Neural cell (in vitro differentiated cells): ENCODE data around the gene MRC2. TPM values are rescaled to one million over a fixed set of nuclear protein-coding genes. Genes with fewer than 3 reads are reported as not detected.
"Not testable (repeated sequence)": the region's sequence is repeated elsewhere in the genome, so short reads cannot be mapped to it uniquely, and the experiment has no call there.

Experiments
- H2AFZ ChIP-seq: fragments of 200-600, 300-800 bp; sonication (generic), shearing (Covaris generic); 2 replicates; pipeline ENCODE4 v1.6.0; 2014; ENCODE audit warnings: low read depth, mild to moderate bottlenecking, antibody characterized with exemption, low read length, moderate library complexity
- H3F3A ChIP-seq: fragments of 200-600 bp; shearing (Covaris generic); 2 replicates; pipeline ENCODE4 v1.6.1; 2016; ENCODE audit warnings: mild to moderate bottlenecking, moderate library complexity, mixed read lengths, antibody characterized with exemption, low read length; ENCODE audit not compliant: insufficient read depth, poor library complexity, severe bottlenecking
- H3K27ac ChIP-seq: fragments of 200-600, 300-800 bp; sonication (generic), shearing (Covaris generic); 2 replicates; pipeline ENCODE4 v1.5.1; 2014; ENCODE audit warnings: mild to moderate bottlenecking, low read length, moderate library complexity
- H3K27me3 ChIP-seq: fragments of 300-800, 200-600 bp; sonication (generic), shearing (Covaris generic); 2 replicates; pipeline ENCODE4 v1.6.0; 2014; ENCODE audit warnings: mild to moderate bottlenecking, low read depth, low read length, moderate library complexity; ENCODE audit not compliant: insufficient read depth
- H3K36me3 ChIP-seq: fragments of 300-800, 200-600 bp; sonication (generic), shearing (Covaris generic); 2 replicates; pipeline ENCODE4 v1.5.1; 2014; ENCODE audit warnings: mild to moderate bottlenecking, antibody characterized with exemption, low read length, moderate library complexity; ENCODE audit not compliant: insufficient read depth
- H3K4me2 ChIP-seq: fragments of 300-800, 200-600 bp; sonication (generic), shearing (Covaris generic); 2 replicates; pipeline ENCODE4 v1.6.0; 2014; ENCODE audit warnings: mild to moderate bottlenecking, low read length
- H3K4me3 ChIP-seq: fragments of 300-800, 200-600 bp; sonication (generic), shearing (Covaris generic); 2 replicates; pipeline ENCODE4 v1.5.1; 2014; ENCODE audit warnings: mild to moderate bottlenecking, low read length, moderate library complexity
- H3K79me2 ChIP-seq: fragments of 200-600 bp; shearing (Covaris generic); replicated peaks from 2 replicates; pipeline ENCODE4 v1.6.0; 2014; ENCODE audit warnings: mild to moderate bottlenecking, low read length, moderate library complexity; ENCODE audit not compliant: insufficient read depth
- H3K9ac ChIP-seq: fragments of 300-800, 200-600 bp; sonication (generic), shearing (Covaris generic); 2 replicates; pipeline ENCODE4 v1.6.1; 2016; ENCODE audit warnings: mild to moderate bottlenecking, low read length, mixed read lengths
- H3K9me2 ChIP-seq: fragments of 200-600 bp; shearing (Covaris generic); 2 replicates; pipeline ENCODE4 v1.6.1; 2016; ENCODE audit warnings: mild to moderate bottlenecking, low read length, mixed read lengths; ENCODE audit not compliant: insufficient read depth
- H3K9me3 ChIP-seq: fragments of 200-600, 300-800 bp; sonication (generic), shearing (Covaris generic); 2 replicates; pipeline ENCODE4 v1.6.1; 2016; ENCODE audit warnings: mild to moderate bottlenecking, mixed run types, low read length, moderate library complexity, mixed read lengths
- H4K20me1 ChIP-seq: fragments of 200-600 bp; shearing (Covaris generic); 2 replicates; pipeline ENCODE4 v1.6.1; 2016; ENCODE audit warnings: mild to moderate bottlenecking, mixed run types; ENCODE audit not compliant: insufficient read depth
- EP300 ChIP-seq: fragments of 450-650 bp; conservative IDR thresholded peaks from 2 replicates; pipeline ENCODE4 v1.6.1; 2014; ENCODE audit warnings: antibody characterized with exemption, mild to moderate bottlenecking, moderate library complexity; ENCODE audit not compliant: poor library complexity, severe bottlenecking
- EZH2 ChIP-seq: fragments of 200-600, 300-800 bp; shearing (Covaris generic), sonication (generic); IDR thresholded peaks from 2 replicates; pipeline ENCODE4 v1.6.1; 2014; ENCODE audit warnings: antibody characterized with exemption, low read length, borderline replicate concordance, mild to moderate bottlenecking; ENCODE audit not compliant: insufficient read depth, poor library complexity, severe bottlenecking
- MXI1 ChIP-seq: fragments of 450-650 bp; conservative IDR thresholded peaks from 2 replicates; pipeline ENCODE4 v1.6.1; 2014; ENCODE audit warnings: antibody characterized with exemption, mild to moderate bottlenecking; ENCODE audit not compliant: poor library complexity, severe bottlenecking
- POLR2AphosphoS5 ChIP-seq: IDR thresholded peaks from 2 replicates; pipeline ENCODE4 v1.6.1; 2012
- RAD21 ChIP-seq: fragments of 450-650 bp; conservative IDR thresholded peaks from 2 replicates; pipeline ENCODE4 v1.6.1; 2014; ENCODE audit warnings: antibody characterized with exemption, mild to moderate bottlenecking, moderate library complexity
- SMC3 ChIP-seq: fragments of 450-650 bp; conservative IDR thresholded peaks from 2 replicates; pipeline ENCODE4 v1.6.1; 2014; ENCODE audit warnings: antibody characterized with exemption, mild to moderate bottlenecking, moderate library complexity; ENCODE audit not compliant: poor library complexity
- TAF1 ChIP-seq: IDR thresholded peaks from 2 replicates; pipeline ENCODE4 v1.6.1; 2012; ENCODE audit warnings: low read depth
- polyA plus RNA-seq: library from polyadenylated mRNA; depleted of rRNA; stranded (reverse); fragments of >200 nt; gene quantifications from 2 replicates; pipeline ENCODE4 v1.2.3, GENCODE V29; 2014
- TF ChIP-seq, protein P1 (sequence below): IDR thresholded peaks from 2 replicates; pipeline ENCODE4 v1.6.1; 2012; ENCODE audit warnings: borderline replicate concordance
- TF ChIP-seq, protein P2 (sequence below): fragments of 450-650 bp; IDR thresholded peaks from 2 replicates; pipeline ENCODE4 v1.5.1; 2014; ENCODE audit warnings: antibody characterized with exemption, mild to moderate bottlenecking, moderate library complexity; ENCODE audit not compliant: poor library complexity, severe bottlenecking

MRC2 gene
- polyA plus RNA-seq, 1 donor from 2014 or later: 0.36 TPM

DNA sequence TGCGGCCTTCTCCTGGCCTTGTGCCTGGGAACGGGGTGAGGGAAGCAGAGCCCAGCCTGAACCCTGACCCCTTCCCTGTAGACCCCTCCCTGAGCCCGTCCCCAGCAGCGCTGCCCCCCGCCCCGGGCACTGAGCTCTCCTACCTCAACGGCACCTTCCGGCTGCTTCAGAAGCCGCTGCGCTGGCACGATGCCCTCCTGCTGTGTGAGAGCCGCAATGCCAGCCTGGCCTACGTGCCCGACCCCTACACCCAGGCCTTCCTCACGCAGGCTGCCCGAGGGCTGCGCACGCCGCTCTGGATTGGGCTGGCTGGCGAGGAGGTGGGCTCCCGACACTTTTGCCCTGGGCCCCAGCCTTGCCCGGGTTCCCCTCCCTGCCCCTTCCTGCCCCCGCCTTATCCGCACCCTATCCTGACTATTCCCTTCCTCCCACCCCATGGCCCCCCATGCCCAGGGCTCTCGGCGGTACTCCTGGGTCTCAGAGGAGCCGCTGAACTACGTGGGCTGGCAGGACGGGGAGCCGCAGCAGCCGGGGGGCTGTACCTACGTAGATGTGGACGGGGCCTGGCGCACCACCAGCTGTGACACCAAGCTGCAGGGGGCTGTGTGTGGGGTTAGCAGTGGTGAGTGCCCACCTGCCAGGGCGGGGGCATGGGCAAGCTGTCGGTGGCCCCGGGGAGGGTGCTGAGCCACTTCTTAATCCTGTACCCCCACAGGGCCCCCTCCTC, 62.1 kb downstream of the MRC2 start (continued):
- TF ChIP-seq EZH2: no peak
- no peak for TF ChIP-seq EP300

DNA sequence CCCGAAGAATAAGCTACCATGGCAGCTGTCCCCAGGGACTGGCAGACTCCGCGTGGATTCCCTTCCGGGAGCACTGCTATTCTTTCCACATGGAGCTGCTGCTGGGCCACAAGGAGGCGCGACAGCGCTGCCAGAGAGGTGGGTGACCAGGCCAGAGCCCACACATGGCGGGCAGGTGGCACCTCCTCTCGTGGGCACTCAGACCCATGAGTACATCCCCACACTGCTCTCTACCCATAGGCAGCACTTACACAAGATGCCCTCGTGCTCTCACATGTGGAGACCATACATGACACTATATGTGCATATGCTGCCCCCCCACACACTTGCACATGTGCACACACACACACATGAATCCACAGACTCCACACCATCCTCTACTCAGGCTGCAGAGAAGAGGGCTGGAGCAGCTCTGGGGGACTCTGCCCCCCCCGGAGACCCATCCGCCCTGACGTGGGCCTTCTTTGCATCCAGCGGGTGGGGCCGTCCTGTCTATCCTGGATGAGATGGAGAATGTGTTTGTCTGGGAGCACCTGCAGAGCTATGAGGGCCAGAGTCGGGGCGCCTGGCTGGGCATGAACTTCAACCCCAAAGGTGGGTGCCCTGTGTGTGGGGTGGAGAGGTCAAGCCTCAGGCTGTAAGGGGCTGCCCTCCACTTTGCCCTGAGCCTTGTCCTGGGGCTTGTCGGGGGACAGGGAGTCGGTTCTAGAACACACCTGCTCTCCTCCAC, 62.9 kb downstream of the MRC2 start:
- H3K9me3 ChIP-seq: no peaks in the 10 kb centered on the region
- no peaks in the 10 kb centered on the region for H3K36me3 ChIP-seq
- no peak overlapping the region for H3K4me2 ChIP-seq
- H3K9ac ChIP-seq: no peak overlapping the region
- no peaks in the 10 kb centered on the region for H3K79me2 ChIP-seq
- no peak overlapping the region for H2AFZ ChIP-seq
- no peaks in the 10 kb centered on the region for H3K9me2 ChIP-seq
- TF ChIP-seq EP300 (no peak), MXI1 (no peak), RAD21 (no peak), EZH2 (no peak), SMC3 (no peak), POLR2AphosphoS5 (no peak), TAF1 (no peak)
- TF ChIP-seq, protein P1, sequence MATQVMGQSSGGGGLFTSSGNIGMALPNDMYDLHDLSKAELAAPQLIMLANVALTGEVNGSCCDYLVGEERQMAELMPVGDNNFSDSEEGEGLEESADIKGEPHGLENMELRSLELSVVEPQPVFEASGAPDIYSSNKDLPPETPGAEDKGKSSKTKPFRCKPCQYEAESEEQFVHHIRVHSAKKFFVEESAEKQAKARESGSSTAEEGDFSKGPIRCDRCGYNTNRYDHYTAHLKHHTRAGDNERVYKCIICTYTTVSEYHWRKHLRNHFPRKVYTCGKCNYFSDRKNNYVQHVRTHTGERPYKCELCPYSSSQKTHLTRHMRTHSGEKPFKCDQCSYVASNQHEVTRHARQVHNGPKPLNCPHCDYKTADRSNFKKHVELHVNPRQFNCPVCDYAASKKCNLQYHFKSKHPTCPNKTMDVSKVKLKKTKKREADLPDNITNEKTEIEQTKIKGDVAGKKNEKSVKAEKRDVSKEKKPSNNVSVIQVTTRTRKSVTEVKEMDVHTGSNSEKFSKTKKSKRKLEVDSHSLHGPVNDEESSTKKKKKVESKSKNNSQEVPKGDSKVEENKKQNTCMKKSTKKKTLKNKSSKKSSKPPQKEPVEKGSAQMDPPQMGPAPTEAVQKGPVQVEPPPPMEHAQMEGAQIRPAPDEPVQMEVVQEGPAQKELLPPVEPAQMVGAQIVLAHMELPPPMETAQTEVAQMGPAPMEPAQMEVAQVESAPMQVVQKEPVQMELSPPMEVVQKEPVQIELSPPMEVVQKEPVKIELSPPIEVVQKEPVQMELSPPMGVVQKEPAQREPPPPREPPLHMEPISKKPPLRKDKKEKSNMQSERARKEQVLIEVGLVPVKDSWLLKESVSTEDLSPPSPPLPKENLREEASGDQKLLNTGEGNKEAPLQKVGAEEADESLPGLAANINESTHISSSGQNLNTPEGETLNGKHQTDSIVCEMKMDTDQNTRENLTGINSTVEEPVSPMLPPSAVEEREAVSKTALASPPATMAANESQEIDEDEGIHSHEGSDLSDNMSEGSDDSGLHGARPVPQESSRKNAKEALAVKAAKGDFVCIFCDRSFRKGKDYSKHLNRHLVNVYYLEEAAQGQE: no peak
- TF ChIP-seq, protein P2, sequence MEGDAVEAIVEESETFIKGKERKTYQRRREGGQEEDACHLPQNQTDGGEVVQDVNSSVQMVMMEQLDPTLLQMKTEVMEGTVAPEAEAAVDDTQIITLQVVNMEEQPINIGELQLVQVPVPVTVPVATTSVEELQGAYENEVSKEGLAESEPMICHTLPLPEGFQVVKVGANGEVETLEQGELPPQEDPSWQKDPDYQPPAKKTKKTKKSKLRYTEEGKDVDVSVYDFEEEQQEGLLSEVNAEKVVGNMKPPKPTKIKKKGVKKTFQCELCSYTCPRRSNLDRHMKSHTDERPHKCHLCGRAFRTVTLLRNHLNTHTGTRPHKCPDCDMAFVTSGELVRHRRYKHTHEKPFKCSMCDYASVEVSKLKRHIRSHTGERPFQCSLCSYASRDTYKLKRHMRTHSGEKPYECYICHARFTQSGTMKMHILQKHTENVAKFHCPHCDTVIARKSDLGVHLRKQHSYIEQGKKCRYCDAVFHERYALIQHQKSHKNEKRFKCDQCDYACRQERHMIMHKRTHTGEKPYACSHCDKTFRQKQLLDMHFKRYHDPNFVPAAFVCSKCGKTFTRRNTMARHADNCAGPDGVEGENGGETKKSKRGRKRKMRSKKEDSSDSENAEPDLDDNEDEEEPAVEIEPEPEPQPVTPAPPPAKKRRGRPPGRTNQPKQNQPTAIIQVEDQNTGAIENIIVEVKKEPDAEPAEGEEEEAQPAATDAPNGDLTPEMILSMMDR: no peak
- H3K27ac ChIP-seq: no peak overlapping the region
- no peaks in the 10 kb centered on the region for H3K27me3 ChIP-seq
- no peaks in the 10 kb centered on the region for H4K20me1 ChIP-seq
- no peaks in the 10 kb centered on the region for H3F3A ChIP-seq
- no peak overlapping the region for H3K4me3 ChIP-seq

DNA sequence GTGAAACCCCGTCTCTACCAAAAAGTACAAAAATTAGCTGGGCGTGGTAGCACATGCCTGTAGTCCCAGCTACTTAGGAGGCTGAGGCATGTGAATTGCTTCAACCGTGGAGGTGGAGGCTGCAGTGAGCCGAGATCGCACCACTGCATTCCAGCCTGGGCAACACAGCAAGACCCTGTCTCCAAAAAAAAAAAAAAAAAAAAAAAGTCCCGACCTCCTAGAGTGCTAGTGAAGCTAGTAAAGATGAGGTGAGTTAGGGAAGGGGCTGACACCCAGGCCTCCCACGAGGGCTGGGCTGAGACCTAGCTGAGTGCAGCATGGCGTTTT, 64.1 kb downstream of the MRC2 start:
- not testable (repeated sequence) for H3K9me2 ChIP-seq, H4K20me1 ChIP-seq, H3K27ac ChIP-seq, H3K4me3 ChIP-seq, H3K4me2 ChIP-seq, H3K9ac ChIP-seq, H3F3A ChIP-seq, H2AFZ ChIP-seq, H3K36me3 ChIP-seq, H3K79me2 ChIP-seq, H3K27me3 ChIP-seq, H3K9me3 ChIP-seq
